Right renal pelvis (tissue), 4 donors: ENCODE measurements around the gene GOLGA3. TPM values are rescaled to one million over a fixed set of nuclear protein-coding genes. Genes with fewer than 3 reads are reported as not detected.
"Not testable (repeated sequence)": the region's sequence is repeated elsewhere in the genome, so short reads cannot be mapped to it uniquely, and the experiment has no call there.

Experiments
- DNase-seq, 4 donors: peaks; one replicate each; pipeline ENCODE4 v3.0.0-alpha.2; 2013; ENCODE audit warnings: low read depth in 4 of 4, low spot score in 3 of 4, missing footprints in 1 of 4
- polyA plus RNA-seq, 4 donors: library from polyadenylated mRNA; unstranded; fragments of 120-200 nt; gene quantifications; one replicate each; pipeline ENCODE4 v1.2.1, GENCODE V29; 2013; ENCODE audit not compliant: insufficient read length in 4 of 4

Gene GOLGA3
- polyA plus RNA-seq, 4 donors: 22.0 to 26.0 (median 24.3) TPM

DNA sequence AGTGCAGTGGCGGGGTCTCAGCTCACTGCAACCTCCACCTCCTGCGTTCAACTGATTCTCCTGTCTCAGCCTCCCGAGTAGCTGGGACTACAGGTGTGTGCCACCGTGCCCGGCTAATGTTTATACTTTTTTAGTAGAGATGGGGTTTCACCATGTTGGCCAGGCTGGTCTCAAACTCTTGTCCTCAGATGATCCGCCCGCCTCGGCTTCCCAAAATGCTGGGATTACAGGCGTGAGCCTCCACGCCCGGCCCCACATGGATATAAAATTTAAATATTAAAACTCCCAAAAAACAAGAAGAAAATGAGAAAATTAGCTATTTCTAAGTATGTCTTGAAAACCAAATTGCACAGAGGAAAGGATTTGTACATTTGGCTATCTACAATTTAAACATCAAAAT lies 16.0 kb upstream of the GOLGA3 start:
- not testable (repeated sequence) for DNase-seq

- no peak for DNase-seq
These were observed 13.9 kb upstream of the GOLGA3 start for GRCh38 chr12:132842449-132843045.

- no peak for DNase-seq
These were observed 12.5 kb upstream of the GOLGA3 start for GRCh38 chr12:132841151-132841550.

- DNase-seq: no peak
These were observed 11.9 kb upstream of the GOLGA3 start for GRCh38 chr12:132840536-132840935.

DNA sequence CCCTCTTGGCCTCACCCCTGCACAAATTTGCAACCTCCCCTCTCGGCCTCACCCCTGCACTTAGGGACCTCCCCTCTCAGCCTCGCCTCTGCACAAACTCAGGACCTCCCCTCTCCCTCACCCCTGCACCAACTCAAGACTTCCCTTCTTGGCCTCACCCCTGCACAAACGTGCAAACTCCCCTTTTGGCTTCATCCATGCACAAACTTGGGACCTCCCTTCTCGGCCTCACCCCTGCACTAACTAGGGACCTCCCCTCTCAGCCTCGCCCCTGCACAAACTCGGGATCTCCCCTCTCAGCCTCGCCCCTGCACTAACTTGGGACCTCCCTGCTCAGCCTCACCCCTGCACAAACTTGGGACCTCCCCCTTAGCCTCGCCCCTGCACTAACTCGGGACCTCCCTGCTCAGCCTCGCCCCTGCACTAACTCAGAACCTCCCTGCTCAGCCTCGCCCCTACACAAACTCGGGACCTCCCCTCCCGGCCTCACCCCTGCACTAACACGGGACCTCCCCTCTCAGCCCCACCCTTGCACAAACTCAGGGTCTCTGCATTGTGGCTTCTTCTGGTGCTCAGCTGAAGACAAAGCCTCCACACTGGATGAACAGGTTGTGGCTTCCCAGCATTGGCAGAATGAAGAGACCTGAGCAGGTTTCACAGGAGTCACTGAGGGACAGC lies 11.0 kb upstream of the GOLGA3 start:
- DNase-seq: no peak

GRCh38 chr12:132838410-132839080 lies 9.9 kb upstream of the GOLGA3 start:
- no peak for DNase-seq

DNA sequence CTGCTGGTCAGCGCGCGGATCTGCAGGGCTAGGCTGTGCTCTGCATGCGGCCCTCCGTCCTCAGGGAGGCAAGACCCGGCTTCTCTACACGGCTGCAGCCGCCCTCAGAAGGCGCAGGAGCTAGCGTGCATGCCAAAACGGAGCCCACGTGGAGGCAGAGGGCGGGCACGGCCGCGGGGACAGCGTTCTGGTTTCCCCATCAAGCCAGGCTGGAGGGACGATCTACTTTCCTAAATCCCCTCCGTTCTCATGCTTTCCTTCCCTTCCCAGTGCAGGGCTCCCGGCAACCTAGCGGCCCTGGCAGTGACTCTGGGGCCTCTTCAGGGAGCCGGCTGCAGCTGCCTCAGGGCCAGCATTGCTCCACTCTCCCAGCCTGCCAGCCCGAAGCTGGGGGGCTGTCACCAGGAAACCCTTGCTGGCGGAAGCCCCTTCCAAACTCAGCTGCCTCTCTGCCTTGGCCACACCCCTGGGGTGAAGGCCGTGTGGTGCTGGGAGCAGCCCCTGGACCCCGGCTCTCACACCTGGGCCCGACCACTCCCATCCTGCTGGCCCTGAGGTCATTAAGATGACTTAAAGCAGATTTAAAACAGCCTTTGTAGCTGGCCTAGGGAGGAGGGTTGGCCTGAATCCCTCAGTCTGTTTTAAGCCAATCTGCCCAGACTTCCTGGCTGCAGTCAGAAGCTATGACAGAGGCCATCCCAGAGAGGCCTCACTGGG lies 9.2 kb upstream of the GOLGA3 start:
- DNase-seq: no peak

DNA sequence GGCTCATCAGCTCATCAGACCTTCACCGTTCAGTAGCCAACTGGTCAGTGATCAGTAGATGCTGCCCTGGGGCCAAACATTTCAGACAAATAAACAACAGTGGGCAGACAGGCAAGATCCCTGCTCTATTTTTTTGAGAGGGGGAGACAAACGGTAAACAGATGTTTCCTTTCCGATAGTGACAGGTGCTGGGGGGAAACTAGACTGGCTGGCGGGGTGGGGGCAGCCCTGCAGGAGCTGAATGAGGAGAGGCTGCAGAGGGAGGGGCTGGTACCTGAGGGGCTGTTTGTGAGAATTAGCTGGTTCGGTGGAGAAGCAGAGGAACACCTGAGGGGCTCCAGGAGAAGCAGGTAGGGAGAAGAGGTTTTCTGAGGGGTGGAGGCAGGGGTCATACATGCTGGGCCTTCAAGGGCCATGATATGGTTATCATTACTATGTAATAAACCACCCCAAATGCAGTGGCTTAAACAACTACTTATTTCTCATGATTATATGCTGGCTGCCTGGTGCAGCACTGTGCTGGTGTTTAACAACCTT lies 8.2 kb upstream of the GOLGA3 start:
- no peak for DNase-seq

GRCh38 chr12:132836230-132836629 lies 7.6 kb upstream of the GOLGA3 start:
- DNase-seq: not testable (repeated sequence)

- DNase-seq: no peak
These were observed 6.7 kb upstream of the GOLGA3 start for GRCh38 chr12:132835076-132836025.

- no peak for DNase-seq
These were observed 5.6 kb upstream of the GOLGA3 start for GRCh38 chr12:132834181-132834711.

DNA sequence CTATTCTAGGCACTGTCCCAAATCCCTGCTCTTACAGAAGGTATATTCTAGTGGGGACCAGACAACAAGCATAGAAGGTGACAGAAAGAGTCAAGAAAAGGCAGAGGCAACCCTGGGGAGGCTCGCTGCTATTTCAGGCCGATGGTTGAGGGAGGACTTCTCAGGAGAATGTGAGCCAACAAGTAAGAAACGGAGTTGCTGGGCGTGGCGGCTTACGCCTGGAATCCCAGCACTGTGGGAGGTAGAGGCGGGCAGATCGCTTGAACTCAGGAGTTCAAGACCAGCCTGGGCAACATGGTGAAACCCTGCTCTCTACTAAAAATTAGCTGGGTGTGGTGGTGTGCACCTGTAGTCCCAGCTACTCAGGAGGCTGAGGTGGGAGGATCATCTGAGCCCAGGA lies 4.7 kb upstream of the GOLGA3 start:
- DNase-seq: no peak

- no peak for DNase-seq
These were observed 3.1 kb upstream of the GOLGA3 start for GRCh38 chr12:132831771-132832170.

DNA sequence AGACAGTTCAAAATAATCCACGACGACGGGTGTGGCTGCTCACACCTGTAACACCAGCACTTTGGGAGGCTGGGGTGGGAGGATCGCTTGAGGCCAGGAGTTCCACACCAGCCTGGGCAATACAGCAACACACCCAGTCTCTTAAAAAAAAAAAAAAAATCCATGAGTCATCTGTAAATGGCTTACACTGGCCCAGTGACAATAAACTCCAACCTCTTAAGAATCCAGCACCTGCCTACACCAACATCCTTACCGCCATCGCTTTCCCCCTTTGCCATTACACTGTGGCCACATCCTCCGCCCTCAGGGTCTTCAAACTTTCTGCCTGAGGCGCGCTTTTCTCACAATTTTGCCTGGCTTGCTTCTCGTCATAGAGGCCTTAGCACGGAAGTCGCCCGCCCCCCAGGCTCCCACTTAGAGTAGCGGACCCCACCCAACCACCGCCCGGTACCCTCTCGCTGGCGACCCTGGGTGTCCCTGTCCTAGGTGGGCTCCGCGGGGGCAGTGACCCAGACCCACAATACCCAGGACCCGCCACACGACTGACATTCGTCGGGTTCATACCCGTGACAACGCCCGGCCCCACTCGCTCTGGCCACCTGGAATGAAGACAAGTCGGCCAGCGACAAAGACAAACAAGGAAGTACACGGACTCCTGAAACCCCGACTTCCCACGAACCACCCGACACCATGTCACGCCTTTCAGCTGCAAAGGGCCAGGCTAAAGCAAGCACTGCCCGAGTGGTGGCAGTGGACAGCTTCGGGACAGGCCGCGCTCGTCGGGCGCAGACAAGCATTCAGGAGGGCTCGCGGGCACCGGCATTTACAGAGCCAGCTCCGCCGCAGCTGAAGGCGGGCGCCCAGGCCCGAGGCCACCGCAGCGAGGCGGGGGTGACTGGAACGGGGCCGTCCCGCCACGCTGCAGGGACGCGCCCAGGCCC lies 636 bp downstream of the GOLGA3 start:
- DNase-seq: no peak

GRCh38 chr12:132825861-132826260 lies 2.8 kb downstream of the GOLGA3 start:
- no peak for DNase-seq

DNA sequence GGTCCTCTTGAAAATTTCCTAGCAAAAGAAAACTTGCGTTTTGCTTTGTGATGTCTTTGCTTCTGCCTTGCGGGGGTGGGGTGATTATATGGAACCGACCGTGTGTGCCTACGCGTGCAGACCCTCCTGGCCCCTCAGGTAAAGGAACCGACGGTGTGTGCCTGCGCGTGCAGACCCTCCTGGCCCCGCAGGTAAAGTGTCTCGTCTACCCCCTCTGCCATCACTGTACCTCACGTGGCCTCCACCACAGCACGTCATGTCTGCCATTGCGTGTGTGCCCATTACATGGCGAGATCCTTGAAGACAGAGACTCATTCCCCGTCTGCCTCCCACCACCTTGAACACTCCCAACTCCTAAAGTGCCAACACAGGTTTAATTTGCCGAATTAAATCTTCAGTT lies 3.6 kb downstream of the GOLGA3 start:
- DNase-seq: no peak

DNA sequence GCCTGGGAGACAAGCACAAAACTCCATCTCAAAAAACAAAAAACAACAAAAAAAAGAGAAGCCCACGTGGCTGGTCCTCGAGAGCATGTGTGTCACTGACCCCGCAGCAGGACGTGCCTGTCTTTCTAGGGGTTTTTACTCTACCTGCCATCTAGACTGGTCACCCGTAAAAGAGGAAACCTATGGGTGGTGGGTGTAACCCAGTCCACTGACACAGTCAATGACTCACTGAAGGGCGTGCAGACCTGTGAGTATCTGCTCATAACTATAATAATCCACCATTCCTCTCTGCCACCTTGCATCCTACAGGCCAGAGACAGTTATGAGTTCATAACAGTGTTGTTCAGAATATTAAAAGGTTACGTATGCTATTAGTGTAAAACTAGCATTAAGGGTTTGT lies 4.6 kb downstream of the GOLGA3 start:
- no peak for DNase-seq

- no peak for DNase-seq
These were observed 10.1 kb downstream of the GOLGA3 start for GRCh38 chr12:132818562-132818961.

GRCh38 chr12:132814232-132814631 lies 14.4 kb downstream of the GOLGA3 start:
- no peak for DNase-seq
